Osteocyte (in vitro differentiated cells): ENCODE results near the gene CCDC87. TPM values are rescaled to one million over a fixed set of nuclear protein-coding genes. Genes with fewer than 3 reads are reported as not detected.
A peak's percentile ranks its signal among the peaks of the same experiment; 100 is the strongest.
"Not testable (repeated sequence)": the region's sequence is repeated elsewhere in the genome, so short reads cannot be mapped to it uniquely, and the experiment has no call there.

Source experiments
- DNase-seq: peaks from one replicate; pipeline ENCODE4 v3.0.0; 2021; ENCODE audit warnings: mixed read lengths; ENCODE audit not compliant: unreplicated experiment; ENCODE audit errors: extremely low spot score
- H3K27ac Mint-ChIP-seq: one replicate; pipeline ENCODE4 v1.8.0; 2021; ENCODE audit warnings: mild to moderate bottlenecking, mixed read lengths; ENCODE audit not compliant: unreplicated experiment
- H3K27me3 Mint-ChIP-seq: one replicate; pipeline ENCODE4 v1.8.0; 2021; ENCODE audit warnings: mixed read lengths; ENCODE audit not compliant: unreplicated experiment
- H3K36me3 Mint-ChIP-seq: one replicate; pipeline ENCODE4 v1.8.0; 2021; ENCODE audit warnings: mixed read lengths; ENCODE audit not compliant: unreplicated experiment
- H3K4me1 Mint-ChIP-seq: one replicate; pipeline ENCODE4 v1.8.0; 2021; ENCODE audit warnings: mixed read lengths; ENCODE audit not compliant: unreplicated experiment
- H3K4me3 Mint-ChIP-seq: one replicate; pipeline ENCODE4 v1.8.0; 2021; ENCODE audit warnings: mild to moderate bottlenecking, moderate library complexity, mixed read lengths; ENCODE audit not compliant: unreplicated experiment
- H3K9me3 Mint-ChIP-seq: one replicate; pipeline ENCODE4 v1.8.0; 2021; ENCODE audit warnings: mixed read lengths; ENCODE audit not compliant: unreplicated experiment
- CTCF ChIP-seq: fragments of 200-600 bp; sonication (generic); IDR thresholded peaks from 2 replicates; pipeline ENCODE4 v1.5.0; 2021; ENCODE audit warnings: antibody characterized with exemption, mild to moderate bottlenecking, moderate library complexity
- total RNA-seq: library from RNA; stranded (reverse); gene quantifications from 2 replicates; pipeline ENCODE4 v1.2.1, GENCODE V29; 2021

CCDC87 gene
- total RNA-seq, 1 donor from 2014 or later: 0.19 TPM

- Mint-ChIP-seq H3K9me3 (no peaks in the 10 kb centered on the region), H3K4me3 (peak overlapping the region; percentile 5), H3K36me3 (peaks cover 4% of the 10 kb centered on the region), H3K27ac (peak overlapping the region; percentile 46), H3K4me1 (peaks cover 34% of the 10 kb centered on the region), H3K27me3 (no peaks in the 10 kb centered on the region)
- DNase-seq: no peak
- TF ChIP-seq CTCF: no peak
These were observed 2.5 kb upstream of the CCDC87 start for GRCh38 chr11:66595245-66595904.

- no peak for TF ChIP-seq CTCF
- no peaks in the 10 kb centered on the region for H3K9me3 Mint-ChIP-seq
- peaks cover 30% of the 10 kb centered on the region for H3K4me1 Mint-ChIP-seq
- DNase-seq: no peak
- peak overlapping the region; percentile 100 for H3K4me3 Mint-ChIP-seq
- H3K27me3 Mint-ChIP-seq: no peaks in the 10 kb centered on the region
- H3K27ac Mint-ChIP-seq: peak overlapping the region; percentile 99
- peaks cover 2% of the 10 kb centered on the region for H3K36me3 Mint-ChIP-seq
These were observed 787 bp upstream of the CCDC87 start for GRCh38 chr11:66593650-66594049.

- Mint-ChIP-seq H3K27ac (peak overlapping the region; percentile 99), H3K36me3 (peaks cover 2% of the 10 kb centered on the region), H3K9me3 (no peaks in the 10 kb centered on the region), H3K4me3 (peak overlapping the region; percentile 100), H3K27me3 (no peaks in the 10 kb centered on the region), H3K4me1 (peaks cover 30% of the 10 kb centered on the region)
- TF ChIP-seq CTCF: no peak
- DNase-seq: no peak
These were observed 406 bp upstream of the CCDC87 start for GRCh38 chr11:66593303-66593635.

GRCh38 chr11:66591175-66591574 is 1.7 kb downstream of the CCDC87 start:
- no peak for TF ChIP-seq CTCF
- H3K27me3 Mint-ChIP-seq: no peaks in the 10 kb centered on the region
- peaks cover 30% of the 10 kb centered on the region for H3K4me1 Mint-ChIP-seq
- H3K27ac Mint-ChIP-seq: no peak overlapping the region
- H3K36me3 Mint-ChIP-seq: peaks cover 2% of the 10 kb centered on the region
- H3K9me3 Mint-ChIP-seq: no peaks in the 10 kb centered on the region
- no peak for DNase-seq
- no peak overlapping the region for H3K4me3 Mint-ChIP-seq

GRCh38 chr11:66589996-66590675 is 2.7 kb downstream of the CCDC87 start:
- Mint-ChIP-seq H3K9me3 (no peaks in the 10 kb centered on the region), H3K4me3 (no peak overlapping the region), H3K36me3 (peaks cover 2% of the 10 kb centered on the region), H3K4me1 (peaks cover 24% of the 10 kb centered on the region), H3K27me3 (no peaks in the 10 kb centered on the region), H3K27ac (no peak overlapping the region)
- TF ChIP-seq CTCF: no peak
- no peak for DNase-seq

GRCh38 chr11:66589315-66589714 is 3.5 kb downstream of the CCDC87 start:
- H3K27ac Mint-ChIP-seq, DNase-seq, H3K9me3 Mint-ChIP-seq, H3K4me3 Mint-ChIP-seq, H3K27me3 Mint-ChIP-seq, H3K36me3 Mint-ChIP-seq: not testable (repeated sequence)
- peaks cover 18% of the 10 kb centered on the region for H3K4me1 Mint-ChIP-seq
